ENCODE data around the gene ZC3H12D. TPM values are rescaled to one million over a fixed set of nuclear protein-coding genes. Genes with fewer than 3 reads are reported as not detected.

Gene ZC3H12D
- total RNA-seq (1 to 10 TPM in 3 of 4 donors, under 1 TPM in 1; 0.71 to 4.9 (median 1.2) TPM), polyA plus RNA-seq (1 to 10 TPM; 3.6 to 9.2 (median 8.3) TPM)

DNA sequence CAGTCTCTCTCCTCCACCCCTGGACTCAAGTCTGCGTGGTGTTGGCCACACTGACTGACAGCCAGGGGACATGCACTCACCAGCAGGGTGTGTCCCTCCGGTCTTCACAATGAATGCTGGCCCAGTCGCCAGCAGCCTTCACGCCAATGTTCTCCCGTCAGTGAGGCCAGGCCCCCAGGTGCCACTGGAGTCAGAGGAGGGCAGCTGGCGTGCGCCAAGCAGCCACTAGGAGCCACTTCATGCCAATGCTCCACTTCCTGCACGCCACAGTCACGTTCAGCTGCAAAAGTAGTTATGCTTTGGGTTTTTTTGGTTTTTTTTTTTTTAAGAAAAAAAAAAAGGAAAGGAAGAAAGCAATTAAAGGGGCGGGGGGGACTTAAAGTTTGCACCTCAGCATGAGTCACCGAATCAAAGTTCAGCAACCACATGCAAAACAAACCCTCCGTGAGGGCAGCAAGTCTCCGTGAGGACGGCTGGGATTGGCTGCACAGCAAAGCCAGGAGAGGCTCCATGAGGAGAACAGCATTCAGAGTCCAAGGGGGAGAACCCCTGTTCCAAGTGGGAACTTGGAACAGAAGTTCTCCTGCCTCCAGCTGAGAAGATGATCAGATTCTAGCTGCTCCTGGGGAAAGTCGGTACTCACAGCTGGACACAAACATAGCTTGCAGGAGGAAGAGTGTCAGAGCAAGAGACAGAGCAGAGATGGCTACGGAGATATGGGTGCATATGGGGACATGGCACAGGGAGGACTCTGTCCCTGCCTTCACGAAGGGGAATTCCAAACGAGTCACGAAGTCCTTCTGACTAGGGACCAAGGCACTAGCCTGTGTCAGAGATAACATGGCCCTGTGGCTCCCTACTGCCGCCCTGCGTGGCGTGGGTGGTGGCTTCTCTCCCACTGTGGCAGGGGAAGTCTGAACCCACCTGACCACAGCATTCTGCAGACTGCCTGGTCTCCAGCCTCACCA lies at the start of gene ZC3H12D:
TSS of gene ZC3H12D (minus strand) at position 282 of the 968 bp plus-strand sequence. CDS start 10,471 bp downstream, outside the sequence.
- Histone ChIP-seq H3K27me3 (no peaks in the 10 kb centered on the region), H3K27ac (peak within 1 kb of the TSS; percentile 31 to 69 (median 44)), H3K36me3 (no peaks in the 10 kb centered on the region), H3K4me1 (peaks cover 0 to 15% (median 0%) of the 10 kb centered on the region in 4 donors), H3K4me3 (peak within 1 kb of the TSS in 1 of 4 donors; percentile 12), H3K9me3 (no peaks in the 10 kb centered on the region)
- TF ChIP-seq, protein P1, sequence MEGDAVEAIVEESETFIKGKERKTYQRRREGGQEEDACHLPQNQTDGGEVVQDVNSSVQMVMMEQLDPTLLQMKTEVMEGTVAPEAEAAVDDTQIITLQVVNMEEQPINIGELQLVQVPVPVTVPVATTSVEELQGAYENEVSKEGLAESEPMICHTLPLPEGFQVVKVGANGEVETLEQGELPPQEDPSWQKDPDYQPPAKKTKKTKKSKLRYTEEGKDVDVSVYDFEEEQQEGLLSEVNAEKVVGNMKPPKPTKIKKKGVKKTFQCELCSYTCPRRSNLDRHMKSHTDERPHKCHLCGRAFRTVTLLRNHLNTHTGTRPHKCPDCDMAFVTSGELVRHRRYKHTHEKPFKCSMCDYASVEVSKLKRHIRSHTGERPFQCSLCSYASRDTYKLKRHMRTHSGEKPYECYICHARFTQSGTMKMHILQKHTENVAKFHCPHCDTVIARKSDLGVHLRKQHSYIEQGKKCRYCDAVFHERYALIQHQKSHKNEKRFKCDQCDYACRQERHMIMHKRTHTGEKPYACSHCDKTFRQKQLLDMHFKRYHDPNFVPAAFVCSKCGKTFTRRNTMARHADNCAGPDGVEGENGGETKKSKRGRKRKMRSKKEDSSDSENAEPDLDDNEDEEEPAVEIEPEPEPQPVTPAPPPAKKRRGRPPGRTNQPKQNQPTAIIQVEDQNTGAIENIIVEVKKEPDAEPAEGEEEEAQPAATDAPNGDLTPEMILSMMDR (IDR thresholded peaks at IDR 0.05), result peak in 1 of 4 experiments; percentile 28
- peak in 2 of 4 donors; percentile 11 to 49 for TF ChIP-seq POLR2AphosphoS5 (IDR thresholded peaks at IDR 0.05)
- TF ChIP-seq EP300 (IDR thresholded peaks at IDR 0.05), result no peak
- no peak for TF ChIP-seq POLR2A (IDR thresholded peaks at IDR 0.05)
- intact Hi-C loops (cut with DNase I), result no loop called here
- DNase-seq, result peak; percentile 68
- 13 to 27% methylated on average over 22 of the region's 22 CpGs for WGBS, 2 donors

- H3K4me1 ChIP-seq, result no peaks in the 10 kb centered on the region
- intact Hi-C loops (cut with DNase I), result no loop called here
- H3K9me3 ChIP-seq, result no peaks in the 10 kb centered on the region
- WGBS, 2 donors, result 95 to 98% methylated on average over 5 of the region's 5 CpGs
- H3K27me3 ChIP-seq, result no peaks in the 10 kb centered on the region
- H3K36me3 ChIP-seq, result peaks cover 14 to 99% (median 37%) of the 10 kb centered on the region in 4 donors
- TF ChIP-seq POLR2AphosphoS5 (IDR thresholded peaks at IDR 0.05), result no peak
- no peak for TF ChIP-seq EP300 (IDR thresholded peaks at IDR 0.05)
- no peak for TF ChIP-seq POLR2A (IDR thresholded peaks at IDR 0.05)
- TF ChIP-seq, protein P1 (IDR thresholded peaks at IDR 0.05), result no peak
- DNase-seq, result no peak
- H3K4me3 ChIP-seq, result no peak overlapping the region
- H3K27ac ChIP-seq, result no peak overlapping the region
These were observed 44.8 kb upstream of the ZC3H12D start for GRCh38 chr6:149529650-149530049.

DNA sequence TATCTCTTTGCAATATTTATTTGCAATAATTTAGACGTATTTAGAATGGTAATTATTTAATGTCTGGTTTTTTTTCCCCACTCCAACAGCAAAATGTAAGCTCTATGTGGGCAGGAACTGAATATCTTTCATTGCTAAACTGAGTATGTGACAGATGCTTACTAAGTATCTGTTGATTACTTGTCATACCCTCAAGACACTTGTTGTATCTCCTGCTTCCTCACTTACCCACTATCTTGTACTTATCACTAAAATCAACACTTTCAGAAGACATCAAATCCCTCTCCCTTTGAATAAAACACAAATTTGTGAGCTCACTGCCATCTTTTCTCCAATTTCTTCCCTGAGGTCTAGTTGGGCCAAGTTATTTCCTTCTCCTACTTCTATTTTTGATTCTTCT lies 30.7 kb upstream of the ZC3H12D start:
- intact Hi-C loops (cut with DNase I), result loop anchor here (5.0 kb wide), 2 partner anchors 63 to 433 kb away; no protein-coding TSS in a partner anchor
- 94 to 97% methylated on average over 1 of the region's 1 CpG for WGBS, 2 donors
- H3K36me3 ChIP-seq, result peaks cover 0 to 62% (median 6%) of the 10 kb centered on the region in 4 donors

GRCh38 chr6:149513915-149514314 lies 29.1 kb upstream of the ZC3H12D start:
- peaks cover 0 to 3% (median 0%) of the 10 kb centered on the region in 4 donors for H3K4me1 ChIP-seq
- WGBS, 2 donors, result 85 to 91% methylated on average over 5 of the region's 5 CpGs
- no peak for TF ChIP-seq POLR2A (IDR thresholded peaks at IDR 0.05)
- TF ChIP-seq POLR2AphosphoS5 (IDR thresholded peaks at IDR 0.05), result no peak
- no peak for TF ChIP-seq EP300 (IDR thresholded peaks at IDR 0.05)
- intact Hi-C loops (cut with DNase I), result no loop called here
- no peak for DNase-seq
- no peak overlapping the region for H3K4me3 ChIP-seq
- H3K9me3 ChIP-seq, result no peaks in the 10 kb centered on the region
- no peaks in the 10 kb centered on the region for H3K27me3 ChIP-seq
- peaks cover 0 to 58% (median 3%) of the 10 kb centered on the region in 4 donors for H3K36me3 ChIP-seq
- no peak overlapping the region for H3K27ac ChIP-seq

More for the DNA sequence above, 30.7 kb upstream of the ZC3H12D start:
- TF ChIP-seq EP300 (IDR thresholded peaks at IDR 0.05), result no peak
- TF ChIP-seq POLR2A (IDR thresholded peaks at IDR 0.05), result no peak
- TF ChIP-seq, protein P1 (IDR thresholded peaks at IDR 0.05), result no peak
- no peak for TF ChIP-seq POLR2AphosphoS5 (IDR thresholded peaks at IDR 0.05)
- H3K27me3 ChIP-seq, result no peaks in the 10 kb centered on the region
- no peaks in the 10 kb centered on the region for H3K9me3 ChIP-seq
- H3K27ac ChIP-seq, result no peak overlapping the region
- H3K4me1 ChIP-seq, result peaks cover 0 to 3% (median 0%) of the 10 kb centered on the region in 4 donors
- DNase-seq, result no peak
- H3K4me3 ChIP-seq, result no peak overlapping the region

Measured in sigmoid colon (tissue), 7 donors.